ENCODE data around the gene SCYGR2.

DNA sequence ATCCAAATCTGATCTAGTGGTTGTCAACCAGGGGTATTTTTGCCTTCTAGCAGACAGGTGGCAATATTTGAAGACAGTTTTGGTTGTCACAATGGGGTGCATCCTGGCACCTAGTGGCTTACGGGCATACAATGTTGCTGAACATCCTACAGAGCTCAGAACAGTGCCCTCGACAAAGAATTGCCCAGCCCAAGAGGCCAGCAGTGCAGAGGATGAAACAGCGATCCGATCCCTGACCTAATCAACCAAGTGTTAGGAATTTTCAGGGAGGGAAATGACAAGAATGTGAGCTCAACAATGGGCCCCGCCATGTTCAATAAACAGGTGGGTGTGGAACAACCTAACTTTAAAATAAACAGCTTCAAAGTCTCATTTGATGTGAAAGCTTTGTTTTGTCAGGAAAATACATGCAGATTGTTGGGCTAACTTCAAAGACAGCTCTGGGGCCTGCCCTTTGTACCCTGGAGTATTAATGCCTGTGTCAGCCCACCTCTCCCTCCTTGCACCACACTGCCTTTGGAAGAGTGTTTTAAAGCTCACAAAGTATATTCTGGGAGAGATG is 45.4 kb downstream of the SCYGR2 start:
- TF ChIP-seq, protein P1, sequence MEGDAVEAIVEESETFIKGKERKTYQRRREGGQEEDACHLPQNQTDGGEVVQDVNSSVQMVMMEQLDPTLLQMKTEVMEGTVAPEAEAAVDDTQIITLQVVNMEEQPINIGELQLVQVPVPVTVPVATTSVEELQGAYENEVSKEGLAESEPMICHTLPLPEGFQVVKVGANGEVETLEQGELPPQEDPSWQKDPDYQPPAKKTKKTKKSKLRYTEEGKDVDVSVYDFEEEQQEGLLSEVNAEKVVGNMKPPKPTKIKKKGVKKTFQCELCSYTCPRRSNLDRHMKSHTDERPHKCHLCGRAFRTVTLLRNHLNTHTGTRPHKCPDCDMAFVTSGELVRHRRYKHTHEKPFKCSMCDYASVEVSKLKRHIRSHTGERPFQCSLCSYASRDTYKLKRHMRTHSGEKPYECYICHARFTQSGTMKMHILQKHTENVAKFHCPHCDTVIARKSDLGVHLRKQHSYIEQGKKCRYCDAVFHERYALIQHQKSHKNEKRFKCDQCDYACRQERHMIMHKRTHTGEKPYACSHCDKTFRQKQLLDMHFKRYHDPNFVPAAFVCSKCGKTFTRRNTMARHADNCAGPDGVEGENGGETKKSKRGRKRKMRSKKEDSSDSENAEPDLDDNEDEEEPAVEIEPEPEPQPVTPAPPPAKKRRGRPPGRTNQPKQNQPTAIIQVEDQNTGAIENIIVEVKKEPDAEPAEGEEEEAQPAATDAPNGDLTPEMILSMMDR (IDR thresholded peaks at IDR 0.05; ENCODE audit: extremely low read depth in 1 of 2, insufficient read depth in 1 of 2, low read depth in 1 of 2, low read length in 2 of 2) = no peak
- no peak for TF ChIP-seq POLR2A (IDR thresholded peaks at IDR 0.05; ENCODE audit: low read depth, low read length)
- TF ChIP-seq EZH2 (IDR thresholded peaks at IDR 0.05; ENCODE audit: borderline replicate concordance, low read depth, low read length, severe bottlenecking) = no peak
- no peak for TF ChIP-seq POLR2AphosphoS5 (IDR thresholded peaks at IDR 0.05; ENCODE audit: insufficient read depth, low read depth, low read length)
- TF ChIP-seq, protein P2, sequence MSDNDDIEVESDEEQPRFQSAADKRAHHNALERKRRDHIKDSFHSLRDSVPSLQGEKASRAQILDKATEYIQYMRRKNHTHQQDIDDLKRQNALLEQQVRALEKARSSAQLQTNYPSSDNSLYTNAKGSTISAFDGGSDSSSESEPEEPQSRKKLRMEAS (IDR thresholded peaks at IDR 0.05; ENCODE audit: insufficient read depth, insufficient read length) = no peak
- TF ChIP-seq GATA2 (IDR thresholded peaks at IDR 0.05; ENCODE audit: insufficient read depth, insufficient read length, low read depth, low read length) = no peak
- no peak for TF ChIP-seq JUN (IDR thresholded peaks at IDR 0.05; ENCODE audit: borderline replicate concordance, insufficient read depth, insufficient read length, low read depth)
- TF ChIP-seq FOS (IDR thresholded peaks at IDR 0.05; ENCODE audit: borderline replicate concordance, insufficient read depth, low read length) = no peak
